Muscle layer of duodenum (tissue), 2 donors: Measurements from ENCODE around the gene MAST4.

ENCODE experiments used
- H3K27ac ChIP-seq: one replicate; pipeline ENCODE4 v1.7.0; 2013; ENCODE audit warnings: mild to moderate bottlenecking, low read length
- H3K27me3 ChIP-seq: one replicate; pipeline ENCODE4 v1.7.0; 2013; ENCODE audit warnings: low read depth, mild to moderate bottlenecking, control low read depth, low read length
- H3K36me3 ChIP-seq, 2 donors: one replicate each; pipeline ENCODE4 v1.7.0; 2013; ENCODE audit warnings: low read length in 2 of 2, control low read depth in 1 of 2, mild to moderate bottlenecking in 1 of 2; ENCODE audit not compliant: insufficient read depth in 2 of 2, control insufficient read depth in 1 of 2
- H3K4me1 ChIP-seq, 2 donors: one replicate each; pipeline ENCODE4 v1.7.0; 2013; ENCODE audit warnings: low read length in 2 of 2, mild to moderate bottlenecking in 2 of 2, control low read depth in 1 of 2, moderate library complexity in 1 of 2; ENCODE audit not compliant: insufficient read depth in 2 of 2, control insufficient read depth in 1 of 2
- H3K4me3 ChIP-seq, 2 donors: one replicate each; pipeline ENCODE4 v1.7.0; 2013; ENCODE audit warnings: low read length in 2 of 2, low read depth in 1 of 2, mild to moderate bottlenecking in 1 of 2
- H3K9me3 ChIP-seq, 2 donors: one replicate each; pipeline ENCODE4 v1.7.0; 2013; ENCODE audit warnings: low read length in 2 of 2, control low read depth in 1 of 2, mild to moderate bottlenecking in 1 of 2; ENCODE audit not compliant: control insufficient read depth in 1 of 2
- donor health status: healthy.

MAST4 gene

DNA sequence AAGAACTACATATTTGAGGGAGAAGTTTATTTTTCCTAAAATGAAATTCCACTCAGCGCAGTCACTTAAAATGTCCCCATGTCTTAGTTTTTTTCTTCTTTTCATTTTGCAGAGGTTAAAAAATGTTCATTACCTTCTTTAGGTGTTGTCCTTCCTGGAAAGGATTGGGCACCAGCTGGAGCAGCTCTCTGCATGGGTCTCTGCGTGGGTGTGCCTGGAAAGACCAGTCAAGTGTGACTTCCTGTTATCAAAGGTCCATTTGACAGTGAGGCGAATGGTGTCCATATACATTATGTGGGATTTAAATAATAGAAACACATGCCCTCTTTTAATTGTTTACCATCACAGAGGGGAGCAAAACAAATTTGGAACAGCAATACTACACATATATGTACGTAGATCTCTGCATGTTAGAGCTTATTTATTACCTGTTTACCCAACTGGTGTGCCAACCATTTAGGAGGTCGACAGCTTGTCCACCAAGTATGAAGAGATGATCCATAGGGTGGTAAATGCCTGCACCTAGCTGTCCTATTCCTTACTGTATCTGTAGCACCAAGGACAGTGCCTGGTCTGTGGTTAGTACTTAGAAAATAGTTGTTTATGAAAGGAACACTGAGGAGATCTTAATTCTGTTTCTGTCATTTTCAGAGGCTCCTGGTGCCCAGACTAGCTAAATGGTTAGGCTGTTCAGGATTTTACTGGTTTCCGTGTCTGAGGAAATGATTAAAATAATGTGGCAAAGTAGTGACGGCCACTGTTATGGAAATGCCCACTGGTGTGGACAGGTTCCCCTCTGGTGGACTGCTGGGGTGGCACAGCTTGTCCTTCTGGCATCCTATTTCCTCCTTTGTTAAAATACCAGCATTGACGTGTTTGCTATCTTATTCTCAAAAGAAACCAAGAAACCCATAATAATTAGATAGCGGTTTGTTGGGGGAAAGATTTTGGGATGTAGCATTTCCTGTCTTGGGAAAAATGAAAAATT is 200.4 kb downstream of the MAST4 start:
- Histone ChIP-seq H3K9me3 (no peaks in the 10 kb centered on the region), H3K4me1 (no peaks in the 10 kb centered on the region), H3K27me3 (no peaks in the 10 kb centered on the region), H3K36me3 (no peaks in the 10 kb centered on the region), H3K27ac (no peak overlapping the region), H3K4me3 (no peak overlapping the region)

DNA sequence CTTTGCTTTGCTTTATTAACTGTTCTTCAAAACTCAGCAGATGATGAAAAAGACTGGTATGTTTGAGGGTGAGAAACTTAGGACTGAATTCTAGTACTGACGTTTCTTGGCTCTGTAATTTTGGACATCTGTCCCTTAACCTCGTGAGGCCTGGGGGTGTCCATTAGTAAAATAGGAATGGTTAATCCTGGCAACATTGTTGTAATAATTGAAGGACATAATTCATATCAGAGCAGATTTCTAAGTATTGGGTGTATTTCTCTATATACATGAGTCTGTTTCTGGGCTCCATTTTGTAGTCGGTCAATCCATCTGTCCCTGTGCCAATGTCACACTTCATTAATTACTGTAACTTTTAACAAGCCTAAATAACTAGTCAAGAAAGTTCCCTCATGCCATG is 206.7 kb downstream of the MAST4 start:
- no peak overlapping the region for H3K27ac ChIP-seq
- no peaks in the 10 kb centered on the region for H3K27me3 ChIP-seq
- H3K4me3 ChIP-seq, result no peak overlapping the region
- H3K4me1 ChIP-seq, result no peaks in the 10 kb centered on the region
- no peaks in the 10 kb centered on the region for H3K9me3 ChIP-seq
- H3K36me3 ChIP-seq, result no peaks in the 10 kb centered on the region

DNA sequence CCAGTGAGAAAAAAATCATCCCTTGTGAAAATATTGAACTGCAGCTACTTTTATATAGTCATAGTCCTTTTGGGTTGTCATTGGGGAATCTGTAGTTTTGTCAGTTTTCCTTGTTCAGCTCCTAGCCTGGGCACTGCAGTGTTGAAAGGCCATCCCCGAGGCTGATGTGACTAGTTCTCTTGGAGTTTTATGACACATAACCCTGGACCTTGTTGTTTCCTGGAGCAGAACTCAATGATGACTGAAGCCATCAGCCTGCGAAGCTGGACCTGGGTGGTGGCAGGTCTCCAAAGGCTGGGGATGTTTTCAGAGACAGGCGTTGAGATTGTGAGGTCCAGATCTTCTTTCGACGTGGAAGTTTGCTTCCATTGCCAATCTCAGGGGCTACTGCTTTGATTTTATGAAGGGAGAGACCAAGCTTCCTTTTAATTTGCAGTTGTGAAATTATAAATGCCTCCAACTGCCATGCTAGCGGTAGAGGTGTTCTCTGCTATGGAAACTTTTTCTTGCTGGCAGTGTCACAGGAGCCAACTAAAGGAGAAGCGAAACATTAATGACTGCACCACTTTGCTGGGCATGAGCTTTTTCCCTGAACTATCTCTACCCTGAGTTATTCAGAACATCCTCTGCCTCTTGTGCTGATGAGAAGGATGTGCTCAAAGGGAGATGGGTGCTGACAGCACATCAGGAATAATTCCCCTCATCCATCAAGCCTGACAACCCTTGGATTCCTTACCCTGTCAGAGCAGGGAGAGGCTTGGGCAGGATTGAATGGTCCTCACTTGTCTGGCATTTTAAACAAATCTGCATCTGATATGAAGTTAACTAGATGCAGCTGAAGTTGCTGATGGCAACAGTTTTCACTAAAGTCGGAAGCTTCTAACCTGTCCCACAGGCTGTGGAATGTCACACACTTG is 209.6 kb downstream of the MAST4 start:
- Histone ChIP-seq H3K9me3 (no peaks in the 10 kb centered on the region), H3K27me3 (no peaks in the 10 kb centered on the region), H3K36me3 (no peaks in the 10 kb centered on the region), H3K27ac (no peak overlapping the region), H3K4me1 (no peaks in the 10 kb centered on the region), H3K4me3 (no peak overlapping the region)

DNA sequence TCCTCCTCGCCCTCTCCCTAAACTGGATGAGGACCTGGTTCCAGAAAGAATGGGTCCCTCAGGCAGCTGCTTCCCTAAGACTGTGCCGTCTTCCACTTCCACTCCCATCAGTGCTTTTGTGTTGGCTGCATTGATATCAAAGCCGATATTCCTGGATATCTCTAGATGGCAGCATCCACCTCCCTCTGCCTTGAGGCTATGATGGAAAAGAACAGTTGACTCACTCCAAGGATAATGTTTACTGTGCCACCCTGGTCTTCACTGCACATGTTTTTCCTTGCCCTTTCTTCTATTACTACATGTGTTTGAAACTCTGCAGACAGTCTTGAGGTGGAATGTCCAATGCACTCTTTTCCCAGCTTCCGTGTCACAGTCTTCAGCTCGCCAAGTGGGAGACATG is 211.6 kb downstream of the MAST4 start:
- Histone ChIP-seq H3K36me3 (no peaks in the 10 kb centered on the region), H3K27me3 (no peaks in the 10 kb centered on the region), H3K4me3 (no peak overlapping the region), H3K27ac (no peak overlapping the region), H3K9me3 (no peaks in the 10 kb centered on the region), H3K4me1 (no peaks in the 10 kb centered on the region)

DNA sequence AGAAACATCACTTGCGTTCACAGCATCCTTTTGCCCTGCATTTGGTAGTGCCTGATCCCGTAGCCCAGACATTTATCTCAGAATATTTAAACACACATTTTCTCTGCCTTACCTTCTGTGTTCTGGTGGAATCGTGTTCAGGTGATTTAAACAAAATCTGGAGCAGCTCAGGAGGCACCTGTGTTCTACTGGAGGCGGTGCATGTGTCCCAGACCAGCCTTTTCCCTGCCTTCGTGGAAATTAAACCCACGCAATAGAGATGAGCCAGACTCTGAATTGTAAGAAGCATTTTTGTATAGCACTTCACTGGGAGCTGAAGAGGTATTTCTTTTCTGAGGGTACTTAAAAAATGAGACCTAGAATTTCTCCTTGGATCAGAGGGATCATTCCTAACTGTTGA is 212.5 kb downstream of the MAST4 start:
- no peaks in the 10 kb centered on the region for H3K36me3 ChIP-seq
- H3K27ac ChIP-seq, result no peak overlapping the region
- H3K4me1 ChIP-seq, result no peaks in the 10 kb centered on the region
- no peaks in the 10 kb centered on the region for H3K9me3 ChIP-seq
- H3K4me3 ChIP-seq, result no peak overlapping the region
- H3K27me3 ChIP-seq, result no peaks in the 10 kb centered on the region

DNA sequence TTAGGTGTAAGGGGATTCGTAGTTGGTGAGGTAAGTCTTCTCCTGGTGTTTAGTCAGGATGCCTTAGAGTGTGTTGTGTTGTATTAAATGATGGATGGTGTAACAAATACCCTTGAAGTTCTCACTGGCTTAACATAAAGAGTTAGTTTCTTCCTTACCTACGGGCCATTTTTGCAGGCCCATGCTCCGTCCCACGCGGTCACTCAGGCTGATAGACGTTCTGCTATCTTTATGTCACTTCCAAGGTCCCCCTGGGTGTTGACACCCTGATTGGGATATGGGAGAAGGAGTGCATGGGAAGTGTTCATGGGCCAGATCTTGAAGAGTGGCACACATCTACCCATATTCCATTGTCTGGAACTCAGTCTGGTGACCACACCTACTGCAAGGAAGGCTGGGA is 214.0 kb downstream of the MAST4 start:
- no peak overlapping the region for H3K4me3 ChIP-seq
- no peaks in the 10 kb centered on the region for H3K9me3 ChIP-seq
- H3K27ac ChIP-seq, result no peak overlapping the region
- no peaks in the 10 kb centered on the region for H3K36me3 ChIP-seq
- no peaks in the 10 kb centered on the region for H3K27me3 ChIP-seq
- H3K4me1 ChIP-seq, result no peaks in the 10 kb centered on the region

DNA sequence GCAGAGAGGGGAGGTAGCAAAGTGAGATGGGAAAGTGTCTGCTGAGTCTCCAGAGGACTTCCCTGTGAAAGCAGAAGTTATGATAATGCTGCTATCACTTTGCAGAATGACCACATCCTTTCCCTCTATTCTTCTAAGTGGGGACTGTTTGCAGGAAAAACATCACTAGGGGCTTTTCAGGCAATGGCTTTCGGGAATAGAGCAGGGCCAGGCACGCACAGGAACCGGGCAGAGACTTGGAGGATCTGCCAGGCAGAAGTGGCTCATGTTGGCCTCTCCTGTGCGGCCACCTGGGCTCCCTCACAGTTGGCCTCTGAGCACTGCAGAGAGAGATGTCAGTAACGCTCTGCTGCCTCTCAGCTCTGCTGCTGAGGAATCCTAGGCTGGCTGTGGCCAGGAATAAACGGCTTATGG is 214.7 kb downstream of the MAST4 start:
- Histone ChIP-seq H3K4me1 (no peaks in the 10 kb centered on the region), H3K4me3 (no peak overlapping the region), H3K36me3 (no peaks in the 10 kb centered on the region), H3K27ac (no peak overlapping the region), H3K9me3 (no peaks in the 10 kb centered on the region), H3K27me3 (no peaks in the 10 kb centered on the region)

DNA sequence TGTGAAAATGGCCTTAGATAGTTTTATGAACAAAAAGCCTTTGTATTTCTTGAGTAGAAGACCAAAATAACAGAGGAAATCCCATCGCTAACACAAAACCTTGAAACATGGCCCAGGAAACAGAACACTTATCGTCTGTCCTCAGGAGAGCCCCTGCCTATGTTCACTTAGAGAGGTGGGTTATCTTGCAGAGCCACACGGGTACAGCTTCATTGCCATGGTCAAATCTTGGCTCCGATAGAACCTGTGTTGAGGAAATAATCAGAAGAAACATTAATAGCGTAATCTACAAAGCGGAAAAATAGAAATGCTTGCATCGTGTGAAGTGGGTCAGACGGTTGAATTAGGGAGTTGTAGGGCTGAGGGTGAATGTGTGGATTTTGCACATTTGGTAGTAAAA is 216.1 kb downstream of the MAST4 start:
- Histone ChIP-seq H3K27me3 (no peaks in the 10 kb centered on the region), H3K9me3 (no peaks in the 10 kb centered on the region), H3K4me3 (no peak overlapping the region), H3K4me1 (no peaks in the 10 kb centered on the region), H3K36me3 (no peaks in the 10 kb centered on the region), H3K27ac (no peak overlapping the region)

DNA sequence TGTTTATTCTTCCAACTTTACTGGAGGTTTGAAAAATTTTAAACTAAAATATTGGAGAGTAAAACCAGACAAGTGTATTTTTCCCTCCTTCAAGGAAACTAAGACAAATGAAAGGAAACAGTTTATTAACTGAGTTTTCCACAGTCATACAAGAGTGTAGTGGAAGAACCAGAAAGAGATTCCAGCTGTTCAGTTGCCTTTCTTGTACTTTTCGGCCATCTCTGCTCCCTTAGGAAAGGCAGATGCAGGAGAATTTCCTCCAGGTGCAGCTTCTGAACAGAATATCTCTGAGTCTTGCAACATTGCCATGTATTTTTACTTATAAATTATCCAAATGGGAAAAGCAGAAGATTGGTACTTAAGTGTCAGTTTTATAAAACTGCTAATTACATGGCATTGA is 217.1 kb downstream of the MAST4 start:
- Histone ChIP-seq H3K27me3 (no peaks in the 10 kb centered on the region), H3K27ac (no peak overlapping the region), H3K4me3 (no peak overlapping the region), H3K4me1 (no peaks in the 10 kb centered on the region), H3K36me3 (no peaks in the 10 kb centered on the region), H3K9me3 (no peaks in the 10 kb centered on the region)

DNA sequence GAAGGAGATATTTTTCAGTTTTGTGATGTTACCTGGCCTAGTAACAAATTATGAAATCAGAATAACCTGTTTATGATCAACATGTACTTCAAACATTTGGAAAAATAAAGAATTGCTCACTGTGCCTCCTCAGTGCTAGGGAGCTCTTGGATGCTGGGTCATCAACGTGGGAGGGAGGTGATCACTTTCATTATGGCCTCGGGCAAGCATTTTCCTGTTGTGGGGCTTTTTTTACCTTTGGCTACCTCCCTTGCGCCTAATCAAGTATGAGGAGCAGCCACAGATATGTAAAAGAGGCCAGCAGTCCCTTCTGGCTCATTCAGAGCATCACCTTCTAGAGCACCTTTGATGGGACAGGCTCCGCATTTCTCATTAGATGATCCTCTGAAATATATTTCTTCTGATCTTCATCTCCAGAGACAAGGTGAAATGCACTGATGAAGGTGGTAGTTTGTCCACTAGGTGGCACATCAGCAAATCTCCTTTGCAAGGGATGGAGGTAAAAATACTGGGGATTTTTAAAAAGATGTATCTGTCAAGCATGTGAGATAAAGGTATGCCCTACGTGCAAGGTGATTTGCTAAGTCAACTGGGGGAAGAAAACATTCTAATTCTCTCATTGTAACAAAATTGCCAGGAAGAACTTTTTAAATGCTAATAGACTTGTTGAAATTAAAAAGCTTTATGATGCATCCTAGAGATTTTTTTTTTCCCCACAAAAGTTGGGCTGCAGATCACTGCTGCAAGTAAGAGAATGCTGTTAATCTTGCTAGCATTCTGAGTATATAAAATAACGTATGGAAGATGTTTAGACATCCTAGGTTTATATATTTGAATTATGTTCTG is 218.2 kb downstream of the MAST4 start:
- Histone ChIP-seq H3K27ac (no peak overlapping the region), H3K27me3 (no peaks in the 10 kb centered on the region), H3K4me3 (no peak overlapping the region), H3K36me3 (no peaks in the 10 kb centered on the region), H3K4me1 (no peaks in the 10 kb centered on the region), H3K9me3 (no peaks in the 10 kb centered on the region)
